GM19372 (cell line): Measurements from ENCODE around the gene PRAMEF20.

Experiments used
- ATAC-seq: cut with Tn5 transposase; IDR thresholded peaks from one replicate; pipeline ENCODE4 v1.9.1; 2021; ENCODE audit warnings: mild to moderate bottlenecking, low read depth, moderate library complexity; ENCODE audit not compliant: unreplicated experiment

The PRAMEF20 gene

DNA sequence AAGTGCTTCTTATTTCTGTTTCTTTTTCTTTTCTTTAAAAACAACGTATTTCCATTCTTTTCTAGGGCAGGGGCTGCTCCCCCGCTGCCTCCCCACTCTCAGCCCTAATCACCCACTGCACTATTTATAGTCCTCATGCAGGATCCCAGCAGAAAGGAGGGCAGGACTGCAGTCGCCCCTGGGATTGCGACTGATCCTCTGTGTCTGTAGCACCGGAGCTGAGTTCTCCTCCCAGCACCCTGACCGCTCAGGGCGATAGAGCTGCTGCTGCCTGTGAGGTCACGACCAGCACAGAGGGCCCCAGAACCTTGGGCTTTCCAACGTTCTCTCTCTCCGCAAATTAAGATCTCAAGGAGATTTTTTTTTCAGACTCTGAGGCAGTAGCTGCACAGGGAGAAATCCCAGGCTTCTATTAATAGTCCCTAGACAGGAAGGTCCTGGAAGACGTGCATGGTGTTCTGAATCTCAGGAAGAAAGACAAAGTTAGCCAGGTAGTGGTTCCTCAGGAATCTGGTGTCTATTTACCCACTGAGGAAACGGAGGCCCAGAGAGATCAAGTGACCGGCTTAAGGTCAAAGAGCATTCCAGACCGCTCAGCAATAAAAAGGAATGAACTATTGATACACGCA is 46.8 kb downstream of the PRAMEF20 start:
- no peak for ATAC-seq

DNA sequence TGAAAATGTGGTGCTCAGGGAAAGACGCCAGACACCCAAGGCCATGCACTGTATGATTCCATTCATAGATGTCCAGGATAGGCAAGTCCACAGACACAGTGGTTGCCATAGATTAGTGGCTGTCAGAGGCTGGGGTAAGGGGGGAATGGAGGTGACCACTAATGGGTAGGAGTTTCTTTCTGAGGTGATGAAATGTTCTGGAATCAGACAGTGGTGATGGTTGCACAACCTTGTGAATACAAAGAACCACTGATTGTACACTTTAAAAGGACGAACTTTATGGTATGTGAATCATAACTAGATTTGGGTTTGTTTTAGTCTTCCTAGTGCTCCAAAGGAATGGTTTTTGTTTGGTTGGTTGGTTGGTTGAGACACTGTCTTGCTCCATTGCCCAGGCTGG is 51.7 kb downstream of the PRAMEF20 start:
- no peak for ATAC-seq

DNA sequence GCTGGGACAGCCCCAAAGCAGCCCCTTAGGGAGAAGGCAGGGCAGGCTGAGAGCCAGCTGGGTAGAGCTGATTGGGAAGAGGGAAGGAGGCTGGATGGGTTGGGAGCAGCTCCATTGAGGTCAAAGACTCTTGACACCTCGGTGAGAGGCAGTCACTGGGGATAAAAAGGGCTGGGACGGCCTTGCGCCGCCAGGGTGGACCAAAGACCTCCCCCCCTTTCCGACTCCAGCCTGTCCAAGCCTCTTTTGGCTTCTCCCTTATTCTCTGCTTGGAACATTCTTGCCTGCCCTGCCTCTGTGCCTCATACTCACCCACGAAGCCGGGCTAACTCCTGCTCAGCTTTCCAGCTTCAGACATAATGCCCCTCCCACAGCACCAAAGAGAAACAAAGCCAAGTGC is 52.4 kb downstream of the PRAMEF20 start:
- no peak for ATAC-seq

DNA sequence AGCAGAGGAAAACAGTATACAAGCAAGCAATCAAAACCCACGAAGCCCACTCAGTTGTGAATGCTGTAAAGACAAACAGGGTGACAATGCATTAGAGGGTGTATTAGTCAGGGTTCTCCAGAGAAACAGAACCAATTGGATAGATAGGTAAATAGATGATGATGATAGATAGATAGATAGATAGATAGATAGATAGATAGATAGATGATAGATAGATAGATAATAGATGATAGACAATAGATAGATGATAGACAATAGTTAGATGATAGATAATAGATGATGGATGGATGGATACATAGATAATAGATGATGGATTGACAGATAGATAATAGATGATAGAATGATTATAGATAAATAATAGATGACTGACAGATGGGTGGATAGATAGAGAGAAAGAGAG is 55.3 kb downstream of the PRAMEF20 start:
- ATAC-seq = no peak

DNA sequence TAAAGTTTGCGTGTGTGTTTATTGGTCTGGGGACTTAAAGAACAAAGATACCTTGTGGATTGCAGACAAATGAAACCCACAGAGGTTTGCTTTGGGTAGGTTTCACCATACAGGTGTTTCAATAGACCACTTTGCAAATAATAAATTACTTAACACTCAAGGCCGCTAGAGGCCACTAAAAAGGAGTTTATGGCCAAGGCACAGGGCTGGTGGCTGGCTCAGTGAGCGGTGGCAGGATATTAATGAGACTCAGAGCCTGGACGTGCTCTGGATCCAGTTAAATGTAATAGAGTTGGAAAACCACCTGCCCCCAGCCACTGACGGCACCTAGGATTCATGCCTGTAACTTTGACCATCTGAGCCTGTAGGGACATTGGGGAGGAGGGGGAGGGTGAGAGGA is 59.1 kb downstream of the PRAMEF20 start:
- ATAC-seq = no peak
